Transverse colon (tissue), 4 donors: ENCODE measurements around the gene AGPS. TPM values are rescaled to one million over a fixed set of nuclear protein-coding genes. Genes with fewer than 3 reads are reported as not detected.

Source experiments
- DNase-seq: peaks from one replicate; pipeline ENCODE4 v3.0.0-alpha.2; 2019
- H3K27ac ChIP-seq, 4 donors: fragments of 200-600 bp; sonication (generic); 2 replicates each; pipeline ENCODE4 v1.5.1; 2016 to 2018; ENCODE audit warnings: inconsistent platforms in 4 of 4
- H3K27me3 ChIP-seq: fragments of 200-600 bp; sonication (generic); 2 replicates; pipeline ENCODE4 v1.5.1; 2017; ENCODE audit warnings: inconsistent platforms
- H3K36me3 ChIP-seq, 4 donors: fragments of 200-600 bp; sonication (generic); 2 replicates each; pipeline ENCODE4 v1.5.1; 2017 to 2019; ENCODE audit warnings: inconsistent platforms in 4 of 4
- H3K4me1 ChIP-seq, 4 donors: fragments of 200-600 bp; sonication (generic); 2 replicates each; pipeline ENCODE4 v1.5.1; 2017 to 2020; ENCODE audit warnings: inconsistent platforms in 4 of 4
- H3K4me3 ChIP-seq, 4 donors: fragments of 200-600 bp; sonication (generic); 1 replicate in 1 of 4; 2 replicates in 3 of 4; pipeline versions ENCODE4 v1.5.1 to v1.6.1; 2017 to 2019; ENCODE audit warnings: inconsistent platforms in 4 of 4
- H3K9me3 ChIP-seq, 2 donors: fragments of 200-600 bp; sonication (generic); 2 replicates each; pipeline ENCODE4 v1.5.1; 2017 to 2019; ENCODE audit warnings: inconsistent platforms in 2 of 2
- CTCF ChIP-seq, 5 experiments: fragments of 200-600 bp in 3 of 5; fragments of 450-650 bp in 2 of 5; sonication (generic) in 3 of 5; IDR thresholded peaks; 1 replicate in 2 of 5; 2 replicates in 3 of 5; pipeline ENCODE4 v1.5.1; 2016 to 2017; ENCODE audit warnings: antibody characterized with exemption in 5 of 5, inconsistent platforms in 3 of 5, mild to moderate bottlenecking in 2 of 5, moderate library complexity in 1 of 5
- EP300 ChIP-seq: sonication (generic); formaldehyde crosslinking; IDR thresholded peaks from one replicate; pipeline ENCODE4 v1.6.1; 2017; ENCODE audit warnings: antibody characterized with exemption, low read depth
- POLR2A ChIP-seq: fragments of 450-650 bp; IDR thresholded peaks from one replicate; pipeline ENCODE4 v1.6.1; 2016; ENCODE audit warnings: antibody characterized with exemption, mild to moderate bottlenecking, moderate library complexity
- POLR2AphosphoS5 ChIP-seq, 3 donors: sonication (generic); formaldehyde crosslinking; IDR thresholded peaks; one replicate each; pipeline ENCODE4 v1.6.1; 2016; ENCODE audit warnings: antibody characterized with exemption in 3 of 3
- WGBS, 2 donors: methylation state at CpG; one replicate each; pipeline ENCODE4 v1.1.5; 2018; ENCODE audit warnings: low coverage in 1 of 2; 5-methylcytosine and 5-hydroxymethylcytosine counted together
- in situ Hi-C, 4 donors: fragments of 200-750 bp; cut with MboI; loops; one replicate each; pipeline versions ENCODE4 v1.15.0 to v1.15.1; 2017; ENCODE audit warnings: low sequenced_read_pairs in 3 of 4, low pct_ligation_motif_present in 1 of 4, low pct_unique_long_range_greater_than_20kb in 1 of 4
- intact Hi-C: fragments of 100-400 bp; cut with DNase I; formaldehyde crosslinking; loops from one replicate; pipeline ENCODE4 v1.15.1; 2023; ENCODE audit warnings: low total_unique reads
- total RNA-seq, 4 donors: library from RNA; depleted of rRNA; stranded (reverse); fragments of >200 nt; gene quantifications; one replicate each; pipeline ENCODE4 v1.1.0, GENCODE V29; 2016

Gene AGPS
- total RNA-seq, 4 donors from 2014 or later: 15.0 to 81.6 (median 58.1) TPM

DNA sequence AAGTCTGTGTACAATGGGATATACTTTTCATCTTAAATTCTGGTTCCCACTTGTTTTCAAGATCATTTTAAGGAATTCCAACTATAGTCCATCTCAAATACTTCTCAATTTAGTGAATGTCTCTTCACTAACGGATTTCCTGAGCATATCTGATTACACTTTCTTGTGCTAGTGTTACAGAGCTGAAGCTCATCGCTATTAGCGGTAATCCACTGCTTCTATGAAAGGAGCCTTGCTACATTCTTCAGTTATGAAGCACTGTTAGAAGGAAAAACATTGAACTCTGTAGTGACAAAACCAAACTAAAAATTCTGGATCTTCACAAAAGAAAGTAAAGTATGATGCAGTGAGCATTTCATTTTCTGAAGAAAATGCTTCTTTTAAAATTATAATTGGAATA lies 72.0 kb downstream of the AGPS start:
- Histone ChIP-seq H3K4me1 (peaks cover 0 to 13% (median 2%) of the 10 kb centered on the region in 4 donors), H3K27me3 (no peaks in the 10 kb centered on the region), H3K9me3 (no peaks in the 10 kb centered on the region), H3K4me3 (no peak overlapping the region), H3K36me3 (peaks cover 0 to 10% (median 0%) of the 10 kb centered on the region in 4 donors), H3K27ac (no peak overlapping the region)
- intact Hi-C loops (no loop called here), in situ Hi-C loops (no loop called here)
- WGBS, 2 donors: 98% methylated on average over 3 of the region's 3 CpGs
- TF ChIP-seq CTCF (IDR thresholded peaks at IDR 0.05) (no peak), POLR2AphosphoS5 (IDR thresholded peaks at IDR 0.05) (no peak), EP300 (no peak), POLR2A (no peak)
- DNase-seq: no peak

DNA sequence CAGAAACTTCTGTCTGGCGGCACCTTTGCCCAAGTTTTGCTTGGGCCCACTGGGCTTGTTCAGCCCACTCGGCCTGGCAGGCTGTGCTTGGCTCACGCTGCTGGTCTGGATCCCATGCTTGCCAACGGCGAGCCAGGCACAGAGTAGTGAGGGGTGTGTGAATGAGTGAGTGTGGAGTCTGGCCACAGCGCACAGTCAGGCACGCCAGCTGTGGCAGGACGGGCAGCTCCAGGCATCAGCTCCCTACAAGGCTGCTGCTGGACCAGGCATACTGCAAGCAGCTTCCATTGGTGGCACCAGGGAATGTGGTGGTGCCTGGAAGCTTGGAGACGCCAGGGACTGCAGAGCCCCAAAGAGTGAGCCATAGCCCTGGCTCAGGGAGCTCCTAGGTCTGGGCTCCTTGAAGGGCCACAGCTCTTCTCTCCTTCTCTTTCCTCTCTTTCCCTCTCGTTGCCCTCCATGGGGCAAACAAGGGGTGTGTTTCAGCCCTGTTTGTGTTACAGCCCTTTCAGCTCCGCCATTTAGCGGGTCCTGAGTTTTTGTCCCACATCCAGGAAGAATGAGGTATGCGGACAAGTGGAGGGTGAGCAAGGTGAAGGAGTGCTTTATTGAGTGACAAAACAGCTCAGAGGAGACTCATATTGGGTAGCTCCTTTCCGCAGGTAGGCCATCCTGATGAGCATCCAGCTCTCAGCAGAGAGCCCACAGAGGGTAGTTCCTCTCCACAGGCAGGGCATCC lies 73.0 kb downstream of the AGPS start:
- no peaks in the 10 kb centered on the region for H3K27me3 ChIP-seq
- H3K36me3 ChIP-seq: peaks cover 0 to 10% (median 0%) of the 10 kb centered on the region in 4 donors
- DNase-seq: no peak
- TF ChIP-seq EP300: no peak
- no peak for TF ChIP-seq POLR2A
- TF ChIP-seq CTCF (IDR thresholded peaks at IDR 0.05): no peak
- TF ChIP-seq POLR2AphosphoS5 (IDR thresholded peaks at IDR 0.05): no peak
- intact Hi-C loops: no loop called here
- no peak overlapping the region for H3K27ac ChIP-seq
- WGBS, 2 donors: 91 to 98% methylated on average over 4 to 14 of the region's 14 CpGs
- H3K9me3 ChIP-seq: no peaks in the 10 kb centered on the region
- H3K4me3 ChIP-seq: no peak overlapping the region
- H3K4me1 ChIP-seq: peaks cover 0 to 13% (median 2%) of the 10 kb centered on the region in 4 donors
- in situ Hi-C loops: no loop called here

DNA sequence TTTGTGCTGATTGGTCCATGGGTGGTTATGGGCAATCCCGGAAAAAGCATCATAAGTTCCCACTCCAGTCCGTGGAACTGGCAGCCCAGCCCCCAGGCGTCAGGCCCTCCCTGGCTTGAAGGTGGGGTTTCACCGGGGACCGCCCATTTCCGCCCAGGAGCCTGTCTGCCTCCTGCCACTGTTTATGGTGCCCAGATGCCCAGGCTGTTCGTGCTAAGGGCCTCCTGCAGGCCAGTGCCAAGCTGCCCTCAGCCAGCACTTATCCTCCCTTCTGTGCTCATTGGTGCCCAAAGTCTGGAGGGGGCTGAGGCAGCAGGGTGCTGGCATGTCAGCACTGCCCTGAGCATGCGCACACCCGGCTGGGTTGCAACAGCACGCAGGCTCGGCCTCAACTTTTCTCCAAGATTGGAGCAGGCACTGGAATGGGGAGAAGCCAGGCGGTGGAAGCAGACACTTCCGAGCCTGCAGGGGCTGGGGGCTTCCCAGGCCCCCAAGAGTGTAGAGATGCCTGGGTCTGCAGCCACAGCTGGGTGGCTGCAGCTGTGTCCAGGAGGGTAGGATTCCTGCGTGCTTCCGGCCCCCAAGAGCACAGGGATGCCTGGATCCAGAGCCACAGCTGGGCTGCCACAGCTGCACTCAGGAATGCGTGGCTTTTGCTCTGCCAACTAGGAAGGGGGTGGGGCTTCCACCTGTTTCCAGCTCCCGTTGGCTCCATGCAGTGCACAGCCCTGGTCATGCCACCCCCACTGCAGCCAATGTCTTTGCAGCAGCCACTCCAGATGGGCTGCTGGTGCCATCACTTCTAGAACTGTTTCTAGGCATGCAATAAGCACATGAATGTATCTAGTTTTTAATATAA lies 74.0 kb downstream of the AGPS start:
- in situ Hi-C loops (no loop called here), intact Hi-C loops (no loop called here)
- TF ChIP-seq EP300: no peak
- TF ChIP-seq POLR2A: no peak
- no peak for TF ChIP-seq POLR2AphosphoS5 (IDR thresholded peaks at IDR 0.05)
- no peak for TF ChIP-seq CTCF (IDR thresholded peaks at IDR 0.05)
- Histone ChIP-seq H3K4me1 (peaks cover 0 to 13% (median 2%) of the 10 kb centered on the region in 4 donors), H3K4me3 (no peak overlapping the region), H3K9me3 (peaks cover 3 to 4% of the 10 kb centered on the region in 2 donors), H3K36me3 (peaks cover 0 to 13% (median 1%) of the 10 kb centered on the region in 4 donors), H3K27me3 (no peaks in the 10 kb centered on the region), H3K27ac (no peak overlapping the region)
- WGBS, 2 donors: 84% methylated on average over 15 of the region's 17 CpGs; no CpG with 5 or more reads in 1 of the 2 donors
- no peak for DNase-seq

DNA sequence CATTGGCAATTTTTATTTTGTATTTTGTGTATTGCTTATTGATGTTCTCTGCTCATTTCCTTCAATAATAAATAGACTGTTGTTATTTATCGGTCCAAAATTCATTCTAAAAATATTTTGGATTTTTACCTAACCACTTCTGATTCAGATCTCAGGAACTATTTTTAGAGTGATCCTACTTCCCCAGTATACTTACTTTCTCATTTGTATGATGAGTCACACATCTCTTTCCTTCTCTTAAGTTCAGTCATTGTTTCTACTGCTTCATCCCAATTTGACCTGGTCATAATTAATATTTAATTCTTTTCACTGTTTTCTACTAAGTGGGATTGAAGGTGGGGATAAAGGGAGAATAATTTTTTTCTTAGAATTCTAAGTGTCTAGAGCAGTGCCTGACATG lies 75.1 kb downstream of the AGPS start:
- WGBS, 2 donors: 66 to 92% methylated on average over 1 of the region's 1 CpG
- Histone ChIP-seq H3K4me3 (no peak overlapping the region), H3K9me3 (peaks cover 10 to 11% of the 10 kb centered on the region in 2 donors), H3K36me3 (peaks cover 0 to 18% (median 4%) of the 10 kb centered on the region in 4 donors), H3K4me1 (peaks cover 0 to 13% (median 2%) of the 10 kb centered on the region in 4 donors), H3K27me3 (no peaks in the 10 kb centered on the region), H3K27ac (no peak overlapping the region)
- in situ Hi-C loops: no loop called here
- no peak for TF ChIP-seq POLR2AphosphoS5 (IDR thresholded peaks at IDR 0.05)
- no peak for TF ChIP-seq POLR2A
- no peak for TF ChIP-seq EP300
- TF ChIP-seq CTCF (IDR thresholded peaks at IDR 0.05): no peak
- no peak for DNase-seq
- intact Hi-C loops: no loop called here
